Ovary (tissue), 9 donors: ENCODE measurements around the gene DNASE1L3. TPM values are rescaled to one million over a fixed set of nuclear protein-coding genes. Genes with fewer than 3 reads are reported as not detected.

Source experiments
- DNase-seq, 5 donors: peaks; one replicate each; pipeline ENCODE4 v3.0.0-alpha.2; 2019 to 2020
- H3K27ac ChIP-seq, 2 donors: fragments of 200-600 bp; one replicate each; pipeline versions ENCODE4 v1.5.1 to v1.8.0; 2019 to 2022
- H3K27me3 ChIP-seq: fragments of 200-600 bp; one replicate; pipeline ENCODE4 v1.8.0; 2022
- H3K36me3 ChIP-seq: fragments of 200-600 bp; sonication (generic); one replicate; pipeline ENCODE4 v1.5.1; 2019
- H3K4me1 ChIP-seq: one replicate; pipeline ENCODE4 v1.8.1; 2013; ENCODE audit warnings: mild to moderate bottlenecking, moderate library complexity; ENCODE audit not compliant: insufficient read depth
- H3K4me3 ChIP-seq: fragments of 200-600 bp; sonication (generic); one replicate; pipeline ENCODE4 v1.5.1; 2017
- H3K9me3 ChIP-seq, 2 donors: fragments of 200-600 bp in 1 of 2; sonication (generic) in 1 of 2; one replicate each; pipeline versions ENCODE4 v1.5.1 to v1.8.1; 2013 to 2019; ENCODE audit warnings: mild to moderate bottlenecking in 1 of 2, moderate library complexity in 1 of 2
- EP300 ChIP-seq: sonication (generic); formaldehyde crosslinking; IDR thresholded peaks from one replicate; pipeline ENCODE4 v1.6.1; 2017; ENCODE audit warnings: antibody characterized with exemption
- POLR2A ChIP-seq: fragments of 450-650 bp; IDR thresholded peaks from one replicate; pipeline ENCODE4 v1.6.1; 2017; ENCODE audit warnings: antibody characterized with exemption, mild to moderate bottlenecking, moderate library complexity
- WGBS, 3 donors: extraction: QIAGEN DNeasy Blood & Tissue Kit in 1 of 3; methylation state at CpG; one replicate each; pipeline versions ENCODE4 v1.1.5 to v1.1.7; 2013 to 2017; 5-methylcytosine and 5-hydroxymethylcytosine counted together
- intact Hi-C, 4 donors: fragments of 100-400 bp; cut with DNase I; formaldehyde crosslinking; loops; one replicate each; pipeline versions ENCODE4 v1.11.0 to v1.15.1; 2022 to 2023
- polyA plus RNA-seq, 2 donors: library from polyadenylated mRNA; stranded (reverse); fragments of 200-250 nt in 1 of 2; fragments of 350-450 nt in 1 of 2; fragmentation: Illumina TruSeq in 1 of 2; extraction: RNeasy Lipid Tissue Mini Kit (QIAGEN cat#74804) in 1 of 2; gene quantifications; one replicate each; pipeline ENCODE4 v1.2.3, GENCODE V29; 2013 to 2014
- total RNA-seq, 7 donors: library from RNA; depleted of rRNA in 2 of 7; stranded (reverse); fragments of >200 nt in 2 of 7; fragmentation: NEBNext Ultra II Directional in 3 of 7; extraction: Animal tissue kit (Norgen Biotek cat#: 25700) in 3 of 7; gene quantifications; one replicate each; pipeline versions ENCODE4 v1.1.0 to v1.2.4, GENCODE V29; 2016 to 2023
- TF ChIP-seq, protein P1 (sequence below), 3 donors: fragments of 450-650 bp in 2 of 3; fragments of 200-600 bp in 1 of 3; IDR thresholded peaks; one replicate each; pipeline versions ENCODE4 v1.5.1 to v1.8.0; 2016 to 2022; ENCODE audit warnings: antibody characterized with exemption in 3 of 3, mild to moderate bottlenecking in 1 of 3
- donor health status: DM: no; HTN: no; CAD: no; lungs with moderate emphysema.
- donor health status: DM: no; HTN: no; CAD: no.
- donor health status: Bipolar disorder and iron deficiency.
- donor health status: DM: yes; HTN: yes; CAD: no.
- donor health status: DM: no; HTN: no; CAD: no.
- donor health status: DM: yes; HTN: yes; CAD: no.

DNASE1L3 gene
- total and polyA plus RNA-seq, 9 donors: 0.48 to 10.3 (median 0.65) TPM; not detected in 2

DNA sequence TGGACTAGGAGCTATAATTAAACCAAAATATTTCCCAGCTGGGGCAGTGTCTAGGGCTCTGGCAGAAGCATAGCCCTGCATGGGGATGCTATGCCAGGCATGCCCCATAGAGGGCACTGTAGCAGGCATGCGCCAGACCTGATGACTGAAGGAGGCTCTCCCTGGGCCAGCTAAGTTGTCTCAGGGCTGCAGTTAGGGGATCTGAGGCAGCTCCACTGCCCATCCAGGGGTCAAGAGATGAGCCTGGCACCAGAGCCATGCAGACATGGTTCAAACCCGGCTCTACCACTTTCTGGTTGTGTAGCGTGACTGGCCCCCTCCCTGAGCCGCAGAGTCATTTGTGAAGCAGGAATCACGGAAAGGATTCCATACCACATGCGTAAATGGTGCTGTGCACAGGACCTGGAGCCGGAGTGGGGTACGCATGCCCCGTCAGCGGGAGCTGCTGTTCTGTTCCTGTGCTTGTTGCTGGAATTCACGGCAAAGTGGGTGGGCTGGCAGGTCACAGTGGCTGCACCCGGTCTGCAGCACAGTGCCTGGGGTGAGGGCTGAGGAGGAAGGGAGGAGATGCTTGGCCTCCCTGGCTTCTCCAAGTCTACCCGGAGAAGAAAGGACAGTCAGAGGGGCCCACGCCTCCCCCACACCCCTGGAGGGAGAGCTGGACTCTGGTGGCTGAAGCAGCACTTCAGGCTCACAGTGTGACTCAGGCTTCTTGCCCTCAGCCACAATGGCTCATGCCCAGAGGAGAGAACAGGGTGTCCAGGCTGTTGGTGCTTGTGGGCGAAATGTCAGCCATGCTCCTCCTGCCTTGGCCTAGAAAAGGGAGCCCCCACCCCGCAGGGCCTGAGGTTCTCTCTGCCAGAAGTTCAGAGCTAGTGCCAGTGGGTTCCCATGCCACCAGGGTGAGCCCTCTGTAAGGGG is 43.1 kb downstream of the DNASE1L3 start:
- Histone ChIP-seq H3K9me3 (no peaks in the 10 kb centered on the region), H3K27ac (peak overlapping the region in 1 of 2 donors; percentile 12), H3K4me1 (peaks cover 32% of the 10 kb centered on the region), H3K27me3 (no peaks in the 10 kb centered on the region), H3K4me3 (no peak overlapping the region), H3K36me3 (no peaks in the 10 kb centered on the region)
- 66 to 84% (median 75%) methylated on average over 15 to 16 of the region's 16 CpGs for WGBS, 3 donors
- peak; percentile 68 to 87 (median 79) for DNase-seq
- intact Hi-C loops: loop anchor here in 1 of 4 donors (5.0 kb wide), 1 partner anchor 160 kb away; the partner anchor contains the start of gene FLNB
- TF ChIP-seq POLR2A (no peak), EP300 (no peak)
- TF ChIP-seq, protein P1, sequence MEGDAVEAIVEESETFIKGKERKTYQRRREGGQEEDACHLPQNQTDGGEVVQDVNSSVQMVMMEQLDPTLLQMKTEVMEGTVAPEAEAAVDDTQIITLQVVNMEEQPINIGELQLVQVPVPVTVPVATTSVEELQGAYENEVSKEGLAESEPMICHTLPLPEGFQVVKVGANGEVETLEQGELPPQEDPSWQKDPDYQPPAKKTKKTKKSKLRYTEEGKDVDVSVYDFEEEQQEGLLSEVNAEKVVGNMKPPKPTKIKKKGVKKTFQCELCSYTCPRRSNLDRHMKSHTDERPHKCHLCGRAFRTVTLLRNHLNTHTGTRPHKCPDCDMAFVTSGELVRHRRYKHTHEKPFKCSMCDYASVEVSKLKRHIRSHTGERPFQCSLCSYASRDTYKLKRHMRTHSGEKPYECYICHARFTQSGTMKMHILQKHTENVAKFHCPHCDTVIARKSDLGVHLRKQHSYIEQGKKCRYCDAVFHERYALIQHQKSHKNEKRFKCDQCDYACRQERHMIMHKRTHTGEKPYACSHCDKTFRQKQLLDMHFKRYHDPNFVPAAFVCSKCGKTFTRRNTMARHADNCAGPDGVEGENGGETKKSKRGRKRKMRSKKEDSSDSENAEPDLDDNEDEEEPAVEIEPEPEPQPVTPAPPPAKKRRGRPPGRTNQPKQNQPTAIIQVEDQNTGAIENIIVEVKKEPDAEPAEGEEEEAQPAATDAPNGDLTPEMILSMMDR (IDR thresholded peaks at IDR 0.05): peak; percentile 42 to 57 (median 52)

DNA sequence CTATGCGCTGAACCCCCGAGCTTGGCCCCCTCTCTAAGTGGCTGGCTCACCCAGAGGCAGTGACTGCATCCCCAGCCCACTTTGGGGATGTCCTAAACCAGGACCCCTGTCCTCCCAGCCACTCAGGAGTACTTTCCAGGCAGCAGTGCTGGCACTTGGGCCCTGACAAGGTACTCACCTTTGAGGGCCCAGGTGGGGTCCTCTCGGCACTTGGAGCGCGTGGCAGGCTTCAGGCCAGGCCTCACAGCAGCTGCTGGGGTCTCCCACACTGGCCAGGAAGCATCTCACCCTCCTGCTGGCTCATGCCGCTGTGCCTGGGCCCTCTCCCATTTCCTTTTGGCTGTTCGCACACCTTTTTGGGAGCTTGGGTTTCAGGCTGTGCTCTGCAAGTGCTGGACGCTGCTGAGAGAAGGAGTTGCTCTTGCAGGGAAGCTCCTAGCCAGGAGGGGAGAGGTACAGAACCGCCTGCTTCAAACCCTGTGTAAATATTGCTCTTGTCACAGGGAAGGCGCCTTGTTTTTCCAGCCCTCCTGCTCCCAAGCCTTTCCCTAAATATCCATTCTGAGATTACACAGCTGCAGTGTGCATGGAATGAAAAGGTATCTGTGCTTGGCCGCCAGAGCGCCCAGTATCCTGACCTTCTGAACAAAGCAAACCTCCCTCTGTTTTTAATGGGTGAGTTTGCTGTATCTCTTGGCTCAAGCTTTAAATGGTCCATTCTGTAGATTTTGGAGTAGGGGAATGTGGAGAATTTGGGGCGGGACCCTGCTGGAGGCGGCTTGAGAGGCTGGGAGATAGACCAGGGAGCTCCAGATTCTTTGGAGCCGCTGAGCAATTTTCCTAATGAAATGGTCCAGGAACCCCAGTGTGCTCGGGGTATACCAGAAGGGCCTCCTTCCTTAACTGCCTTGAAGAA is 45.6 kb downstream of the DNASE1L3 start:
- Histone ChIP-seq H3K27ac (peak overlapping the region in 1 of 2 donors; percentile 72), H3K36me3 (no peaks in the 10 kb centered on the region), H3K27me3 (no peaks in the 10 kb centered on the region), H3K4me1 (peaks cover 37% of the 10 kb centered on the region), H3K9me3 (no peaks in the 10 kb centered on the region), H3K4me3 (no peak overlapping the region)
- TF ChIP-seq, protein P1 (IDR thresholded peaks at IDR 0.05): no peak
- TF ChIP-seq POLR2A: no peak
- TF ChIP-seq EP300: no peak
- DNase-seq: peak; percentile 52 to 79 (median 60)
- WGBS, 3 donors: 16 to 26% (median 19%) methylated on average over 16 of the region's 16 CpGs
- intact Hi-C loops: loop anchor here in 2 of 4 donors (2.0 to 5.0 kb wide), 2 partner anchors 156 to 158 kb away; partner anchors contain the start of gene FLNB (in 2 of the 2)

DNA sequence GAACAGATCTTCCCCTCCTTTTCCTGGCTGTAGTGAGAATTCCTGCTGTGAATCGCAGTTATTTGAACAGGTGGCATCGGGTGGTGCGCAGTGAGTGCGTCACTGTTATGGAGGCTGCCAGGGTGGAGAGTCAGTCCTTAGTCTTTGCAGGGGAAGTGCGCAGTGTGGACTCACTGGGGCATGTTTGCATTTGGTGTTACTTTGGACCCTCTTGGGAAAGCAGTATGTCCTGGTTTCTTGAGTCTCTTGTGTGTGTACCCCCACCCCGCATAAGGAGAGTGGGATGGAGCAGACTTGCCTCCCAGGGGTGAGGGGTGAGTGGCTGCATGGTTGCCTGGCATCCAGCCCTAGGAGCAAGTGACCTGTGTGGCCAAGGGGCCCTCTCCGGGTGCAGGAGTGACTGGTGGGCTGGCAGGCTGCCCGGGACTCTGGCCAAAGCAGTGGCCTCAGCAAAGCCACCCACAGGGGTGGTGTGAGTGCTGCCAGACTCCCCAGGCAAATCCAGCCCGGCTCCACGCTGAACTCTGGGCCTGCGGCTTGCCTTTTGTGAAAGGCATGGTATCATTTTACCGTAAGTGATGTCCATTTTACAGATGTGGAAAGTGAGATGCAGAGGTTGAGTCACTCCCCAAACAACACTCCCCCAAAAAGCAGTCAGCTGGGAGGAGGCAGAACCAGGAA is 46.4 kb downstream of the DNASE1L3 start:
- Histone ChIP-seq H3K9me3 (no peaks in the 10 kb centered on the region), H3K36me3 (no peaks in the 10 kb centered on the region), H3K4me3 (no peak overlapping the region), H3K4me1 (peaks cover 39% of the 10 kb centered on the region), H3K27ac (peak overlapping the region in 1 of 2 donors; percentile 72), H3K27me3 (no peaks in the 10 kb centered on the region)
- TF ChIP-seq, protein P1 (IDR thresholded peaks at IDR 0.05): no peak
- TF ChIP-seq EP300: no peak
- TF ChIP-seq POLR2A: no peak
- intact Hi-C loops: loop anchor here in 1 of 4 donors (2.0 kb wide), 1 partner anchor 156 kb away; the partner anchor contains the start of gene FLNB
- DNase-seq: peak; percentile 57 to 81 (median 74)
- 21 to 41% (median 36%) methylated on average over 12 of the region's 12 CpGs for WGBS, 3 donors
